H1 (cell line): ENCODE measurements around the gene GDAP1L1. TPM values are rescaled to one million over a fixed set of nuclear protein-coding genes. Genes with fewer than 3 reads are reported as not detected.

ENCODE experiments used
- CTCF ChIA-PET: fragments of 300-600 bp; sonication (Branson Sonifier 250); formaldehyde crosslinking; loops from one replicate; lab custom pipeline; 2021; ENCODE audit not compliant: partially characterized antibody; lab: Charles Lee
- POLR2A ChIA-PET: fragments of 300-600 bp; sonication (Branson Sonifier 250); formaldehyde crosslinking; loops from one replicate; lab custom pipeline; 2021; ENCODE audit warnings: inconsistent platforms; ENCODE audit not compliant: partially characterized antibody; lab: Charles Lee
- DNase-seq, 2 experiments: peaks; one replicate each; pipeline versions ENCODE4 v3.0.0 to v3.0.0-alpha.2; 2010 to 2022; ENCODE audit warnings: low spot score in 2 of 2, low read depth in 1 of 2, mixed read lengths in 1 of 2
- FAIRE-seq: peaks from 2 replicates; lab custom pipeline; 2011; peaks lifted over from hg19 to GRCh38; lab: Jason Lieb, UNC
- H2AFZ ChIP-seq: 2 replicates; pipeline ENCODE4 v1.8.1; 2012; ENCODE audit warnings: low read length, inconsistent platforms
- H2AK5ac ChIP-seq: 2 replicates; pipeline ENCODE4 v1.6.1; 2013; ENCODE audit warnings: low read depth, low read length
- H2BK120ac ChIP-seq: replicated peaks from 2 replicates; pipeline ENCODE3; 2013; ENCODE audit warnings: low read depth, low read length, inconsistent platforms
- H2BK12ac ChIP-seq: 2 replicates; pipeline ENCODE4 v1.6.1; 2013; ENCODE audit warnings: low read depth, low read length
- H2BK15ac ChIP-seq: 2 replicates; pipeline ENCODE4 v1.6.1; 2013; ENCODE audit warnings: low read length
- H2BK20ac ChIP-seq: 2 replicates; pipeline ENCODE4 v1.6.1; 2013; ENCODE audit warnings: low read length
- H2BK5ac ChIP-seq: 2 replicates; pipeline ENCODE4 v1.6.1; 2013; ENCODE audit warnings: low read depth, low read length
- H3K14ac ChIP-seq: 2 replicates; pipeline ENCODE4 v1.6.1; 2013; ENCODE audit warnings: inconsistent platforms; ENCODE audit not compliant: insufficient read length
- H3K18ac ChIP-seq: 2 replicates; pipeline ENCODE4 v1.6.1; 2013; ENCODE audit warnings: low read length; ENCODE audit errors: extremely low read depth
- H3K23ac ChIP-seq: 2 replicates; pipeline ENCODE4 v1.6.1; 2013; ENCODE audit warnings: inconsistent platforms; ENCODE audit not compliant: insufficient read length
- H3K23me2 ChIP-seq: 2 replicates; pipeline ENCODE4 v1.6.1; 2013; ENCODE audit warnings: low read depth, low read length
- H3K27ac ChIP-seq: 2 replicates; pipeline ENCODE4 v1.6.1; 2011; ENCODE audit warnings: low read depth, low read length, inconsistent platforms
- H3K27me3 ChIP-seq, 4 experiments: replicated peaks in 1 of 4; 1 replicate in 1 of 4; 2 replicates in 3 of 4; pipeline versions ENCODE4 v1.6.1 to v1.8.1; 2011 to 2013; ENCODE audit warnings: low read length in 3 of 4, mild to moderate bottlenecking in 3 of 4, inconsistent platforms in 2 of 4, mixed read lengths in 2 of 4, moderate library complexity in 1 of 4; ENCODE audit not compliant: control insufficient read depth in 3 of 4, insufficient read depth in 3 of 4; ENCODE audit errors: extremely low read depth in 1 of 4
- H3K36me3 ChIP-seq, 4 experiments: 2 replicates each; pipeline versions ENCODE4 v1.6.1 to v1.8.1; 2011 to 2013; ENCODE audit warnings: mild to moderate bottlenecking in 4 of 4, low read length in 3 of 4, moderate library complexity in 2 of 4, control low read depth in 1 of 4, inconsistent platforms in 1 of 4; ENCODE audit not compliant: insufficient read depth in 4 of 4, control insufficient read depth in 2 of 4
- H3K4ac ChIP-seq: replicated peaks from 2 replicates; pipeline ENCODE3; 2013; ENCODE audit warnings: low read length, low read depth, mixed read lengths, inconsistent platforms; ENCODE audit not compliant: insufficient read length
- H3K4me1 ChIP-seq, 4 experiments: replicated peaks in 1 of 4; 1 replicate in 1 of 4; 2 replicates in 3 of 4; pipeline versions ENCODE4 v1.6.1 to v1.8.1; 2011 to 2013; ENCODE audit warnings: low read length in 3 of 4, inconsistent platforms in 2 of 4, mixed read lengths in 1 of 4; ENCODE audit not compliant: insufficient read depth in 4 of 4, control insufficient read depth in 3 of 4
- H3K4me2 ChIP-seq, 2 experiments: 2 replicates each; pipeline versions ENCODE4 v1.6.1 to v1.8.1; 2011 to 2013; ENCODE audit warnings: low read depth in 2 of 2, low read length in 2 of 2, control low read depth in 1 of 2, inconsistent platforms in 1 of 2, mild to moderate bottlenecking in 1 of 2; ENCODE audit not compliant: insufficient read depth in 1 of 2
- H3K4me3 ChIP-seq, 4 experiments: fragments of 200-600, 300-600 bp in 1 of 4; sonication (generic), shearing (Covaris generic), sonication (Bioruptor Twin) in 1 of 4; 2 replicates each; pipeline versions ENCODE4 v1.5.1 to v1.8.1; 2011 to 2016; ENCODE audit warnings: low read length in 4 of 4, low read depth in 3 of 4, control low read depth in 2 of 4, inconsistent platforms in 2 of 4, mild to moderate bottlenecking in 2 of 4, mixed read lengths in 1 of 4, moderate library complexity in 1 of 4; ENCODE audit not compliant: insufficient read depth in 2 of 4; ENCODE audit errors: extremely low read depth in 1 of 4
- H3K56ac ChIP-seq: replicated peaks from 2 replicates; pipeline ENCODE3; 2013; ENCODE audit warnings: low read depth, mild to moderate bottlenecking, mixed read lengths, low read length, inconsistent platforms; ENCODE audit not compliant: insufficient read length
- H3K79me1 ChIP-seq: 2 replicates; pipeline ENCODE4 v1.6.1; 2013; ENCODE audit warnings: low read depth, low read length, control low read depth
- H3K79me2 ChIP-seq, 2 experiments: 2 replicates each; pipeline versions ENCODE4 v1.6.1 to v1.8.1; 2012 to 2013; ENCODE audit warnings: low read length in 2 of 2, mild to moderate bottlenecking in 2 of 2, inconsistent platforms in 1 of 2; ENCODE audit not compliant: insufficient read depth in 2 of 2, control insufficient read depth in 1 of 2
- H3K9ac ChIP-seq, 4 experiments: replicated peaks in 1 of 4; 1 replicate in 1 of 4; 2 replicates in 3 of 4; pipeline versions ENCODE4 v1.6.1 to v1.8.1; 2011 to 2013; ENCODE audit warnings: low read depth in 3 of 4, low read length in 3 of 4, control low read depth in 2 of 4, mild to moderate bottlenecking in 2 of 4, moderate library complexity in 2 of 4, inconsistent platforms in 1 of 4; ENCODE audit errors: extremely low read depth in 1 of 4
- H3K9me3 ChIP-seq, 2 experiments: 2 replicates each; pipeline versions ENCODE4 v1.6.1 to v1.8.1; 2012 to 2013; ENCODE audit warnings: mild to moderate bottlenecking in 2 of 2, moderate library complexity in 2 of 2, control low read depth in 1 of 2, inconsistent platforms in 1 of 2, low read depth in 1 of 2, low read length in 1 of 2, mixed read lengths in 1 of 2; ENCODE audit not compliant: insufficient read depth in 2 of 2
- H4K20me1 ChIP-seq, 2 experiments: replicated peaks in 1 of 2; 2 replicates each; pipeline versions ENCODE3 to v1.8.1; 2011 to 2013; ENCODE audit warnings: inconsistent platforms in 2 of 2, low read length in 2 of 2, mild to moderate bottlenecking in 1 of 2; ENCODE audit not compliant: insufficient read depth in 2 of 2, control insufficient read depth in 1 of 2
- H4K5ac ChIP-seq: 2 replicates; pipeline ENCODE4 v1.6.1; 2013; ENCODE audit warnings: low read length, low read depth, mixed read lengths, inconsistent platforms; ENCODE audit not compliant: insufficient read length
- H4K8ac ChIP-seq: 2 replicates; pipeline ENCODE4 v1.8.0; 2013; ENCODE audit warnings: mild to moderate bottlenecking, moderate library complexity, low read length, inconsistent platforms; ENCODE audit not compliant: insufficient read depth; ENCODE audit errors: extremely low read depth
- H4K91ac ChIP-seq: replicated peaks from 2 replicates; pipeline ENCODE3; 2013; ENCODE audit warnings: low read length, mixed read lengths, inconsistent platforms; ENCODE audit not compliant: insufficient read length
- ASH2L ChIP-seq: fragments of 200-600, 300-600 bp; sonication (generic); IDR thresholded peaks from one replicate; pipeline ENCODE4 v1.7.1; 2017; ENCODE audit warnings: low read length
- CEBPB ChIP-seq: IDR thresholded peaks from 2 replicates; pipeline ENCODE4 v1.6.1; 2012; ENCODE audit warnings: low read depth, low read length
- EZH2 ChIP-seq: fragments of 200-600 bp; sonication (generic); IDR thresholded peaks from 2 replicates; pipeline ENCODE4 v1.7.1; 2012; ENCODE audit warnings: low read depth, mild to moderate bottlenecking, moderate library complexity, low read length, inconsistent platforms; ENCODE audit not compliant: severe bottlenecking
- FOSL1 ChIP-seq: IDR thresholded peaks from 2 replicates; pipeline ENCODE4 v1.6.1; 2011; ENCODE audit warnings: mild to moderate bottlenecking, low read depth, low read length, moderate library complexity; ENCODE audit not compliant: insufficient read depth
- TAF7 ChIP-seq: optimal IDR thresholded peaks from 2 replicates; pipeline ENCODE3; 2011; ENCODE audit warnings: low read depth, mild to moderate bottlenecking, inconsistent platforms, low read length, moderate library complexity, borderline replicate concordance
- WGBS, 2 experiments: shearing (Covaris generic) in 1 of 2; methylation state at CpG; one replicate each; pipeline versions ENCODE4 v1.1.6 to v1.1.7; 2013 to 2015; ENCODE audit warnings: low lambda C conversion rate in 2 of 2, mixed read lengths in 2 of 2, inconsistent platforms in 1 of 2, low coverage in 1 of 2, missing lambda C conversion rate in 1 of 2; ENCODE audit not compliant: insufficient replicate concordance in 2 of 2, insufficient coverage in 1 of 2, insufficient read length in 1 of 2; ENCODE audit errors: extremely low coverage in 1 of 2, missing lambda C conversion rate in 1 of 2; 5-methylcytosine and 5-hydroxymethylcytosine counted together
- polyA plus RNA-seq, 7 experiments: library from polyadenylated mRNA; depleted of rRNA in 3 of 7; stranded (reverse) in 5 of 7; unstranded in 2 of 7; fragments of >200 nt in 5 of 7; fragments of 200-250 nt in 2 of 7; gene quantifications; 1 replicate in 5 of 7; 2 replicates in 1 of 7; 4 replicates in 1 of 7; pipeline versions ENCODE4 v1.2.1 to v1.2.3, GENCODE V29; 2011 to 2013; ENCODE audit warnings: missing spikeins in 2 of 7, mixed read lengths in 2 of 7
- total RNA-seq: library from RNA; stranded (reverse); fragmentation: NEBNext Ultra II Directional; extraction: Animal tissue kit (Norgen Biotek cat#: 25700); gene quantifications from 2 replicates; pipeline ENCODE4 v1.2.1, GENCODE V29; 2021

The GDAP1L1 gene
- total and polyA plus RNA-seq, 2 of the 8 experiments (the other 6 are each of a cell fraction or from before 2014, with no cell fraction given) = 8.5 to 63.1 TPM

GRCh38 chr20:44234566-44235317, 12.4 kb upstream of the GDAP1L1 start:
- POLR2A ChIA-PET = interaction anchor here (2.0 to 2.1 kb wide), 2 partner anchors 13 to 76 kb away, joined by 4 to 9 read pairs; partner anchors contain the start of genes FITM2 and GDAP1L1

More at GRCh38 chr20:44234566-44235317, 12.4 kb upstream of the GDAP1L1 start:
- no peak overlapping the region for H4K8ac ChIP-seq
- H3K23ac ChIP-seq = no peak overlapping the region
- H2BK5ac ChIP-seq = no peak overlapping the region
- WGBS, 2 experiments = 88% methylated on average over 14 of the region's 14 CpGs; no CpG with 5 or more reads in 1 of the 2 experiments
- H2BK12ac ChIP-seq = no peak overlapping the region
- H3K4me3 ChIP-seq = no peak overlapping the region
- H3K18ac ChIP-seq = peak overlapping the region; percentile 32; the same call in 1 of the 2 replicates
- no peak overlapping the region for H3K4ac ChIP-seq
- no peaks in the 10 kb centered on the region for H3K23me2 ChIP-seq
- no peak overlapping the region for H2AK5ac ChIP-seq
- DNase-seq = no peak
- H3K36me3 ChIP-seq = no peaks in the 10 kb centered on the region
- H4K20me1 ChIP-seq = no peaks in the 10 kb centered on the region
- FAIRE-seq = no peak
- H4K5ac ChIP-seq = peak overlapping the region; percentile 19
- CTCF ChIA-PET = interaction anchor here (0.6 to 4.0 kb wide), 9 partner anchors 11 to 420 kb away, joined by 3 to 26 read pairs (median 4); partner anchors contain the start of gene GDAP1L1
- no peak overlapping the region for H3K14ac ChIP-seq
- H3K79me1 ChIP-seq = no peaks in the 10 kb centered on the region
- no peak overlapping the region; the same call in 1 of the 2 replicates for H2AFZ ChIP-seq
- H3K9ac ChIP-seq = no peak overlapping the region
- no peak overlapping the region for H2BK15ac ChIP-seq
- no peak overlapping the region for H3K27ac ChIP-seq
- peaks cover 0 to 6% (median 0%) of the 10 kb centered on the region in 4 experiments; a peak in 3 of 7 replicates for H3K4me1 ChIP-seq
- no peak overlapping the region for H2BK20ac ChIP-seq
- H3K27me3 ChIP-seq = no peaks in the 10 kb centered on the region
- H3K4me2 ChIP-seq = no peak overlapping the region
- no peaks in the 10 kb centered on the region for H3K79me2 ChIP-seq
- H3K56ac ChIP-seq = no peak overlapping the region
- H4K91ac ChIP-seq = peak overlapping the region; percentile 85
- peaks cover 0 to 3% of the 10 kb centered on the region in 2 experiments; a peak in 1 of 4 replicates for H3K9me3 ChIP-seq
- TF ChIP-seq EZH2 (no peak), TAF7 (no peak), CEBPB (0 out of 2 replicates have a peak, but pooled peaks have one; percentile 41), FOSL1 (no peak), ASH2L (no peak)
- H2BK120ac ChIP-seq = no peak overlapping the region
